HG02943 (cell line): ENCODE measurements around the gene CCDC63.

Source experiments
- ATAC-seq: cut with Tn5 transposase; IDR thresholded peaks from one replicate; pipeline ENCODE4 v1.9.1; 2021; ENCODE audit warnings: mild to moderate bottlenecking, low read depth, moderate library complexity; ENCODE audit not compliant: unreplicated experiment

Gene CCDC63

GRCh38 chr12:110919720-110920119 lies 72.9 kb downstream of the CCDC63 start:
- ATAC-seq: no peak

GRCh38 chr12:110920324-110920910 lies 73.6 kb downstream of the CCDC63 start, which contains the start of gene MYL2:
Gene MYL2 (minus strand): TSS chr12:110920579. CDS start chr12:110920529, 50 bp downstream.
- ATAC-seq: no peak

GRCh38 chr12:110921262-110921661 lies 74.5 kb downstream of the CCDC63 start:
- no peak for ATAC-seq

- ATAC-seq: no peak
Measured at GRCh38 chr12:110922652-110923051, 75.9 kb downstream of the CCDC63 start.

GRCh38 chr12:110923192-110923591 lies 76.4 kb downstream of the CCDC63 start:
- ATAC-seq: no peak

GRCh38 chr12:110923692-110924334 lies 77.0 kb downstream of the CCDC63 start:
- ATAC-seq: no peak

GRCh38 chr12:110927546-110927945 lies 80.8 kb downstream of the CCDC63 start:
- ATAC-seq: no peak

- ATAC-seq: no peak
Measured at GRCh38 chr12:110928700-110929099, 81.9 kb downstream of the CCDC63 start.

- no peak for ATAC-seq
Measured at GRCh38 chr12:110929818-110930217, 83.0 kb downstream of the CCDC63 start.

GRCh38 chr12:110930348-110931314 lies 83.8 kb downstream of the CCDC63 start:
- ATAC-seq: no peak

- no peak for ATAC-seq
Measured at GRCh38 chr12:110931315-110931728, 84.5 kb downstream of the CCDC63 start.

- no peak for ATAC-seq
Measured at GRCh38 chr12:110932046-110932445, 85.3 kb downstream of the CCDC63 start.

- ATAC-seq: no peak
Measured at GRCh38 chr12:110933326-110933974, 86.7 kb downstream of the CCDC63 start.

GRCh38 chr12:110934093-110934852 lies 87.5 kb downstream of the CCDC63 start:
- no peak for ATAC-seq

- no peak for ATAC-seq
Measured at GRCh38 chr12:110935588-110935987, 88.8 kb downstream of the CCDC63 start.

- no peak for ATAC-seq
Measured at GRCh38 chr12:110936367-110937103, 89.7 kb downstream of the CCDC63 start.

- ATAC-seq: no peak
Measured at GRCh38 chr12:110937104-110937641, 90.4 kb downstream of the CCDC63 start.

GRCh38 chr12:110940296-110940695 lies 93.5 kb downstream of the CCDC63 start:
- ATAC-seq: no peak

- ATAC-seq: no peak
Measured at GRCh38 chr12:110940933-110941332, 94.1 kb downstream of the CCDC63 start.
